DMS79 treated with DMSO at 0.1 percent for 48 hours (cell line): Measurements from ENCODE around the gene NRTN.

ENCODE experiments used
- DNase-seq: peaks from one replicate; lab custom pipeline; 2025; lab: John Stamatoyannopoulos, UW

The NRTN gene

DNA sequence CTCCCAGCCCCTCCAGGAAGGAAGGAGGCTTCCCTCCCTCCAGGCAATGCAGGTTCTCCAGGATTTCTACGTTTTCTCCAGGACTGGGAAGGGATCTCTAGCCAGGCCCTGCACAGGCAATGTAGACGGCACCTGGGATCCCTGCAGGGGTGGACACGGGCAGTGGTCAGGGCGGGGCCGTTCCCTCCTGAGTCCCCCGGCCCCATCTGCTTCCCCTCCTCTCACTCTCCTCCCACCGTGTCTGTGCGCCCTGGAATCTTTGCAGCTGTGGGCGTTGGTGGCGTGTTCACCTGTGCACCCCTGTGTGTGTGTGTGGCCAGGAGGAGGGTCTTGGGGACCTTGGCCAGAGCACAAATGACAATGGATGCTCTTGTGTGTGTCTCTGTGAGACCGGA is 10.0 kb downstream of the NRTN start:
- DNase-seq = no peak

DNA sequence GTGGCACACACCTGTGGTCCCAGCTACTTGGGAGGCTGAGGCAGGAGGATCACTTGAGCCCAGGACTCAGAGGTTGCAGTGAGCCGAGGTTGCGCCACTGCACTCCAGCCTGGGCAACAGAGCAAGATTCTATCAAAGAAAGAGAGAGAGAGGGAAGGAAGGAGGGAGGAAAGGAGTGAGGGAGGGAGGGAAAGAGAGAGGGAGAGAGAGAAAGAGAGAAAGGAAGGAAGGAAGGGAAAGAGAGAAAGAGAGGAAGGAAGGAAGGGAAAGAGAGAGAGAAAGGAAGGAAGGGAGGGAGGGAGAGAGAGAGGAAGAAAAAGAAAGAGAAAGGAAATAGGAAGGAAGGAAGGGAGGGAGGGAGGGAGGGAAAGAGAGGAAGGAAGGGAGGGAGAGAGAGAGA is 12.4 kb downstream of the NRTN start:
- DNase-seq = no peak

DNA sequence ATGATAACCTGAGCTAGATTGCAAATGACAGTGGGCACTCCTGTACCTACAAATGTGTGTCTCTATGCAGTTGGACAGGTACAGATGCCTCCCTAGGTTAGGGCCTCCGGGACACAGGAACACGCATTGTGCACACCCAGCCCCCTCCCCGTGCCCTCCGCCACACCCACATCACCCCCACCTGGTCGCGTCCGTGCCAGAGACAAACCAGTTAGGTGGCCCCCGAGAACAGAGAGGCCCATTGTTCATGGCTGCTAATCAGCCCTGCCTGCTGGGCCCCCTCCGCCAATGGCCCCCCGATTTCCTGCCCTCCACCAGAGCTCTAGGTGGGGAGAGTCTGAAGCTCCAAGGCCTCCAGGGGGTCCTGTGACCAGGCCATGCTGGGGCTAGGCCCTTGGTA is 13.7 kb downstream of the NRTN start:
- no peak for DNase-seq

DNA sequence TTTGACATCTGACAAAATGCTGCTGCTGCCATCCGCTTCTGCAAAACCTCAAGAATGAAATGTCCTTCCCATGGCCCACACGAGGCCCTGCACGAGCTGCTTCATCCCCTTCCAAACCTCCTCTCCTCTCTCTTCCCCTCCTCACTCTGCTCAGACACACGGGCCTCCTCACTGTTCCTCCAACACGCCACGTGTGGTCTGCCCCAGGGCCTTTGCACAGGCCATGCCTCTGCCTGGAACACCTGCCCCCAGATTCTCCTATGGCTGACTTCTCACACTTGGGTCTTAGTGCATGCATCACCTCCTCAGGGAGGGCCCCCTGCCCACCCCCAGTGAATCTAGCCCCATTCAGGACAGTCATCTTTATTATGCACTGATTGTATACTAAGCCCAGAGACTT is 15.9 kb downstream of the NRTN start:
- DNase-seq = no peak

DNA sequence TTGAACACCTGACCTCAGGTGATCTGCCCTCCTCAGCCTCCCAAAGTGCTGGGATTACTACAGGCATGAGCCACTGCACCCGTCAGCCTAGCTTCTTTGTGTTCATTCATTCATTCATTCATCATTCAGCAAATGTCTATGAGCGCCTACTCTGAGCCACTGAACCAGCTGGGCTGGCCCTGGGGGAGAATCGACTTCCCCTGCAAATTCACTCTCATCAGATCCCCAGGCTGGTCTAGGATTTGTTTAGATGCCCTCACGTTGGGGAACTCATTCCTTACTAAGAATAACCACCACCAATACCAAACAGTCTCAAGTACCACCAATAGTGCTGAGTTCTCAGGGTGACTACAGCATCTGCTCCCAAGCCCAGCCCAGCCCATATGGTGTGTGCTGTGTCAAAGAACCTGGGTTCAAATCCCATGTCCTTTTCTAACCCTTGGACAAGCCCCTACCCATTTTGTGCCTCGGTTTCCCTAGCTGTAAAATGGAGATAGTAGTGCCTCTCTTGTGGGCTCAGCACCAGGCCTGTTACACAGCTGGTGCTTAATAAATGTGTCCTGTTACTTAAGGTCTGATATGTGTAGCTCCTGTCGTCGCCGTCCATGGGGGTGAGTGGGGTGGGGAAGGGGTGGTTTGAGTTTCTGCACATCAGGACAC is 16.8 kb downstream of the NRTN start:
- DNase-seq = no peak

DNA sequence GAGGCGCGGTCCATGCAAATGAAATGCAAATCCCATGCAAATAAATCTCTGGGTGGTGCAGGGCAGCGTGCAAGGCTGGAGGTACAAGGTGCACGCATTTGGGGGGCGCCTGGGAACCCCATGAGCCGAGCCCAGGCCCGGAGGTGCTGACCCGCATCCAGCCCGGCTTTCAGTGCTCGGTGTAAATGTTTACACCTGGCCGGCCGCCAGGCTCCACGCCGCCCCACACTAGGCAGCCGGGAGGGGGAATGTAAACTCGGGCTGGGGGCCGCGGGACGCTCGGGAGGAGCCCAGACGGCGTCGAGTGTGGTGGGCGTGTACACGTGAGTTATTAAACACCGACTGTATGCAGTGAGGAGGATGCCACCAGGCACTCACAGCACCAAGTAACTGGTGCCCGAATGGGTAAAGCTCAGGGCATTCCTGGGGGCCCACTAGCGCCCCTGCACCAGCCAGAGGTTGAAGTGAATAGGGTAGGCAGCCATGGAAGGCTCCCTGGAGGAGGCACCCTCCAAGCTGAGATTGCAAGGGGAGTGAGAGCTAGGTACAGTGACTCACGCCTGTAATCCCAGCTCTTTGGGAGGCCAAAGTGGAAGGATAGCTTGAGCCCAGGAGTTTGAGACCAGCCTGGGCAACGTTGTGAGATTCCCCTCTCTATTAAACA is 17.4 kb downstream of the NRTN start:
- DNase-seq = no peak

DNA sequence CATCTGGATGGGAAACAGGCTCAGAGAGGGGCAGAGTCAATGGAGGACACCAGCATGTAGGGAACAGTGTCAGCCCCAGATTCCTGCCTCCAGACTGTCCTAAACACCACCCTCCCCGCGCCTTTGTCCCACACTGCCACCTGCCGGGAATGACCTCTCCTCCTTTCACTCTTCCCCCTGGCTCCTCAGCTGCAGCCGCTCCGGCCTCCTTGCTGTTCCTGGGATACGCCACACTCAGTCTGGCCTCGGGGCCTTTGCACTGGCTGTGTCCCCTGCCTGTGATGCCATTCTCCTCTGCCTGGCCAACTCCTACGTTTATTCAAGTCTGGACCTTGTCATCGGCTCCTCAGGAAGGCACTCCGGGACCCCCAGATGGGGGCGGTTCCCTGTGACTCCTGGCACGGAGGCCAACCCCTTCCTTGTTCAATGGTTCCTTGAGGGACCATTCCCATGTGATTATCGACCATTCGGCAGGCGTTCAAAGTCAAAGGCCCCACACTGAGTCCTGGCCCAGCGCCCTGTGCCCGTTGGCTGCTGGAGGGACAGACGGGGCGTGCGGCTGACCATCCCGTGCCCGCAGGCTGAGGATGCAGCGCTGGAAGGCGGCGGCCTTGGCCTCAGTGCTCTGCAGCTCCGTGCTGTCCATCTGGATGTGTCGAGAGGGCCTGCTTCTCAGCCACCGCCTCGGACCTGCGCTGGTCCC is 18.9 kb downstream of the NRTN start:
- DNase-seq = no peak

DNA sequence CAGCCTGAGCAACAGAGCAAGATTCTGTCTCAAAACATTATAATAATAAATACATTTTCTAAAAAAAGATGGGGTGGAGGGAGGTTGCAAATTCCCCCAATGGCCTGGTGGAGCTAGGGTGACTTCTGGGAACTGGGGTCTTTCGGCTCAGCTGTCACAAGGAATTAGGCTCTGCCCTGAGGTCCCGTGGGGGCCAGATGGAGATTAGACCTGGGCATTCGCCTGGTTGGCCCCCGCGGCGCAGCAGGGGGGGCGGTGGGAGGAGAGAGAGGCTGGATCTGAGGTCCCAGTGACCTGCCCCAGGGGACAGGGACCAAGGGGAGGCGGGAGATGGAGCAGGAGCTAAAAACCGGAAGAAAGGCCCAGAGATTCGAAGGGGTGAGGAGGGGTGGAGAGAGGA is 19.9 kb downstream of the NRTN start:
- no peak for DNase-seq

DNA sequence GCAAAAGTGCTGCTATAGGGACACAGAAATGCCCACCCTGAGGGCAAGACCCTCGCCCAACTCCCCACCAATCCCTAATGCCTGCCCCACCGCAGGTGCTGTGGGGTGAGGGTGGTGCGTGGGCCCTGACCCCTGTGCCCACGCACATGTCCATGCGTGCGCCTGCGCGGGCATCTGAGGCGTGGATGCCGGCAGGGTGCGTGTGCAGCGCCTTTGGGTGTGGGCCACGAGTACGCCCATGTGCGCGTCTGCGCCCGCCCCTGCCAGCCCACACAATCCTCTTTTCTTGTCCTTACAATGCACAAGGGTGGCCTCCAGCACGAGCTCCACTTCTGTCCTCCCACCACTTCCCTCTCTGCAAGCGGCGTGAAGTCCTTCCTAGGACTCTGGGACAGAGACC is 20.3 kb downstream of the NRTN start:
- DNase-seq = no peak

DNA sequence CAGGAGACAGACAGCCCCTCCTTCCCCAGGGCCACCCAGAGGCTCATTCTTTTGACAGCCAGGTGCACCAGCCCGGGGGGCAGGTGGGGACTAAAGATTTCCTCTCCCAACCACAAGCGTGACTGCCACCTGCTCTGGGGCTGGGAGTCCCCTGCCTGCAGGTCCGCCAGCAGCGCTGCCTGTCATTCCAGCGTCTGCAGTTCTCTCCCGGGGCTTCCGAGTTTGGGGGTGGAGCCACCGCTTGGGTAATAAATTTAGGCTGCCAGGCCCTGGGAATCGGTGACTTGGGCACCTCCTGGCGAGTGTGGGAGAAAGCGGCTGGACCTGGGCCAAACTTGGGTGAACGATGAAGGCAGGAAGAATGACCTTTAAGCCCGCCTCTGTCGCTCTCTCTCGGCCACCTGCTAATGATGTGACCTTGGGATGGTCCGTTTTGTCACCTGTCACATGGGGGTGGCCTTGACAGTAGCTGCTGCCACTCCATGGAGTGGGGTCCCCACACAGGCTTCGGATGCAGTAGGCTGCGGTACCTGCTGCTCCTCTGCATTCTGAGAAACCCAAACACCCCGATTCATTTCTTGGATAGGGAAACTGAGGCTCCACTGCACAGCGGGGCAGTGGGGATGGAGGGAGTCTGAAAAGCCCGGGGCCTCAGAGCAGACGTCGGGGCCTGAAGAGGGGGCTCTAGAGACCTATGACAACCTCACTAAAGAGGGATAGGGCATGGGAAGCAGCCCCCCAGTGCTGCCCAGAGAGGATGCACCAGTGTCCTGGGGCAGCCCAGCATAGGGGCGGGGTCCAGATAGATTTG is 21.9 kb downstream of the NRTN start:
- peak; percentile 82 for DNase-seq

DNA sequence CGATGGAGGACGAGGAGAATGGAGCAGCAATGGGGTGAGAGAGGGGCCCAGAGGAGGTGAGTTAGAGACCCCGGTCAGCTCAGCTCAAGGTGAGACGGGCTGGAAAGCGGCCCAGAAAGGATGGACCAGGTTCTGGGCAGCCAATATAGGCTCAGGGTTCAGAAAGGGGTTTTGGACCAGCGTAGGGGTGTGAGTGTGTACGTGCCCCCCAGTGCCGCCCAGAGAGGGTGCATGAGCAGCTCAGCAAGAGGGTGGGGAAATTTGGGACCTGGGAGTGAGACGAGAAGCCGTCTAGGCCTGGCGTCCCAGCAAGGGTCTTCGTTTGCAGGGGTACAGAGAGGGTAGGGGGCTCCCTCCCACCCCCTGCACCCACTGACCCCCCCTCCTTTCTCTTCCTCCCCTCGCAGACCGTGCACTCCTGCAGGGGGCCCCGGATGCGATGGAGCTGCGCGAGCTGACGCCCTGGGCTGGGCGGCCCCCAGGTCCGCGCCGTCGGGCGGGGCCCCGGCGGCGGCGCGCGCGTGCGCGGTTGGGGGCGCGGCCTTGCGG is 22.5 kb downstream of the NRTN start:
- DNase-seq = no peak

DNA sequence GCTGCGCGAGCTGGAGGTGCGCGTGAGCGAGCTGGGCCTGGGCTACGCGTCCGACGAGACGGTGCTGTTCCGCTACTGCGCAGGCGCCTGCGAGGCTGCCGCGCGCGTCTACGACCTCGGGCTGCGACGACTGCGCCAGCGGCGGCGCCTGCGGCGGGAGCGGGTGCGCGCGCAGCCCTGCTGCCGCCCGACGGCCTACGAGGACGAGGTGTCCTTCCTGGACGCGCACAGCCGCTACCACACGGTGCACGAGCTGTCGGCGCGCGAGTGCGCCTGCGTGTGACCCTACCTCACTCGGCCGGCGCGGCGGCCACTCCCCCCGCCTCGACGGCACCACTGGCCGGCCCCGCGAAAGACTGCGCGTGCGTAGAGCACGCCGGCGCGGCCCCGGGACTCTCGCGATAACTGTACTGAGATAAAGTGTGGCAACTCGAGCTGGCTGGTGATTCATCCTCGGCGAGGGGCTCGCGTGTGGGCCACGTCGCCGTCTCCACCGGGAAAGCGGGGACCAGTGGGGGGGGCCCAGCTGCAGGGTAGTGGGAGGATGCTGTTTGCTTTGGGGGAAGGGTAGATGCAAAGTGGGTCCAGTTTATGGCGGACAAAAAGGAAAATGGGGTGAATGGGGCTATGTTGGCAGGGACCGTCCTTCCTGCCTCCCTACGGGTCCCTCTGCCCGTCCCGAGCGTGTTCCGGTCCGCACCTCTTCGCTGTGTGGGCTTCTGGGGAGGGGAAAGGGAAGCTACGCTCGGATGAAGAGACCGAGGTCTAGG is 23.2 kb downstream of the NRTN start:
- DNase-seq = peak; percentile 93

DNA sequence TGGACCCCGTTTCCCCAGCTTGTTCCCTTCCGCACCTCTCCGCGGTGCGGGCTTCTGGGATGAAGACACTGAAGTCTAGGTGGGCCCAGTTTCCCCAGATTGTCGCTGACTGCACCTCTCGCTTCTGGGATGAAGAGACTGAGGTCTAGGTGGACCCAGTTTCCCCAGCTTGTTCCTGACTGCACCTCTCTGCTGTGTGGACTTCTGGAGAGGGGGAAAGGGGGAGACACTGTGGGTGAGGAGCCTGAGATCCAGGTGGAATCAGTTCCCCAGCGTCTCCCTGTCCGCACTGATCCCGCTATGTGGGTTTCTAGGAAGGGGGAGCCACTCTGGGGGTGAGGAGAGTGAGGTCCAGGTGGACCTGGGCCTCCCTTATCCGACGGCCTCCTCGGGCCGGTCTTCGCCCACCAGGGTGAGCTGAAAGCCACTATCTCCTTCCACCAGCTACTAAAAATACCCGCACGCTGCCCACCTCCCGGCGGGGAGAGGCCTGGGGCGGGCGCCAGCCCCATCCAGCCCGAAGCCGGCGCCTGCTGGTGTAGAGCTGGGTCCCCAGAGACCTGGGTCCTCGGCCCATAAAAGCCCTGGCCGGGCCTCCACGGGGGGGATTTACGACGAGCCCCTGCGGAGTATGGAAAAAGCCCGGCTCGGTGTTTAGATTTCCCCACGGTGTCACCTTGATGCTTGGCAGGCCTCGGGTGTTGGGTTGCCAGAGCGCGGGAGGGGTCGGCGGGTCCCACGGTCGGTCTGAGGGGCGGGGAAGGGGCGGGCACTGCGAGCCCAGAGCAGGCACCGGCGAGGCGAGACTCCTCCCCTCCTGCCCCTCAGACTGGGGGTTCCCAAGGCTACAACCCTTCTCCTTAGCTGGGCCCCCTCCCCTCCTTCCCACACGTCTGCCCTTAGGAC is 24.0 kb downstream of the NRTN start:
- peak; percentile 64 for DNase-seq

DNA sequence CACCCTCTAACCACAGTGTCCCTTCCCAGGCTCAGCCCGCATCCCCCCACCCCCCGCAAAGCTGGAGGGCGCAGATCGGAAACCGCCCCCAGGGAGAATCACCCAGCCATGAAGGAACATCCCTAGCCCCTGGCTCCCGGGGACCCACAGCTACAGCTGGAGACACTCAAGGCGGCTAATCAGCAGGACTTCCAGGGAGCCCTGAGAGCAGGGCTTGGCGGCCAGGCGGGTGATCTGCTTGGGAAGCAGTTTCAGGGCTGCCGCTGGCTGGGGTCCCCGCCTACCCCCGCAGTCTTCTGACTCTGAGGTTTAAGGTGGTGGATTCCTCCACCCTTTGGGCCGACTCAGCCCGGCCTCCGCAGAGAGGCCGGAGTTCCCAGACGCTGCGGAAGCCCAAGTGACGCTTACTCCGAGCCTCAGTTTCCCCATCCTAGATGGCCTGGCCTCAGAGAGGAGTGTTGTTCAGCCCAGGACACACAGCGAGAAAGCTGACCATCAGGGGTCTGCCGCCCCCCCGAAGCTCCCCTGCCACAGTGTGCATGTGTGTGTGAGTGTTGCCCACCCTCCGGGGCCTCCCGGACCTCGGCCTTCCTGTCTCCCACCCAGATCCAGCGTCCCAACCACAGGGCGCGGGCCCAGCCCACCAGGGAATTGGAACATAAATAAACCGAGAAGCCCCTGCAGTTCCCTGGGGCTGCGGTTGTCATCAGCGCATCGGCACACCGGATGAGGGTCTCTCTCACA is 24.9 kb downstream of the NRTN start:
- DNase-seq = no peak

DNA sequence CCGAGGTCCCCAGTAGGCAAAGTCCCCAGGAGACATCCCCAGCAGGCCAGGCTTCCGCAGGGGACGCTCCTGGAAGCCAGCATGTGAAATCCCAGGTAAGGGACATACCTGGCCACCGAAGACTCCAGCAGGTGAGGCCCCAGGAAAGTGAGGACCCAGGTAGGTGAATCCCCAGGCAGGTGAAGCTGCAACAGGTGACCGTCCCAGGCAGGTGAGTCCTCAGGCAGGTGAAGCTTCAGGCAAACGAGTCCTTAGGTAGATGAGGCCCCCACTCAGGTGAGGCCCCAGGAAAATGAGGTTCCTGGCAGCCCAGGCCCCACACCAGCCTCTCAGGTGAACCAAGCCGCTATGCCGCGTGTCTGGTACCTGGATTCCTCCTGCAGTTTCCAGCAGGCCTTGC is 26.3 kb downstream of the NRTN start:
- DNase-seq = no peak

DNA sequence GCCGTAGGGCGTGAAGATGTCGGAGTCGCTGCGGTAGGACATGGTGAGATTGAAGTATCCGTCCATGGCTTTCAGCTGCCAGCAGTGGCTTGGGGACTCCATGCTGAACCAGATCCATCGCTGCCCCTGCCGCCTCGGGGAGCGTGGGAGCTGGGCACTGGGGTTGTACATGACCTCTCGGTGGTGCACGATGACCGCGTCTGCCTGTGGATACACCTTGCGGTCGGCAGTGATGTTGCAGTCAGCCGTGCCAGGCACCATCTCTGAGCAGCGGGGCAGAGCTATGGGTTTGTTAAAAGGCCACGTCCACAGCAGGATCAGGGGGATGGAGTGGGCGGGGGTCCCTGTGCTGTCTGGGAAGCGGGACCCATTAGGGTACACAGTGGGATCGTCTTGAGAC is 27.2 kb downstream of the NRTN start:
- no peak for DNase-seq

DNA sequence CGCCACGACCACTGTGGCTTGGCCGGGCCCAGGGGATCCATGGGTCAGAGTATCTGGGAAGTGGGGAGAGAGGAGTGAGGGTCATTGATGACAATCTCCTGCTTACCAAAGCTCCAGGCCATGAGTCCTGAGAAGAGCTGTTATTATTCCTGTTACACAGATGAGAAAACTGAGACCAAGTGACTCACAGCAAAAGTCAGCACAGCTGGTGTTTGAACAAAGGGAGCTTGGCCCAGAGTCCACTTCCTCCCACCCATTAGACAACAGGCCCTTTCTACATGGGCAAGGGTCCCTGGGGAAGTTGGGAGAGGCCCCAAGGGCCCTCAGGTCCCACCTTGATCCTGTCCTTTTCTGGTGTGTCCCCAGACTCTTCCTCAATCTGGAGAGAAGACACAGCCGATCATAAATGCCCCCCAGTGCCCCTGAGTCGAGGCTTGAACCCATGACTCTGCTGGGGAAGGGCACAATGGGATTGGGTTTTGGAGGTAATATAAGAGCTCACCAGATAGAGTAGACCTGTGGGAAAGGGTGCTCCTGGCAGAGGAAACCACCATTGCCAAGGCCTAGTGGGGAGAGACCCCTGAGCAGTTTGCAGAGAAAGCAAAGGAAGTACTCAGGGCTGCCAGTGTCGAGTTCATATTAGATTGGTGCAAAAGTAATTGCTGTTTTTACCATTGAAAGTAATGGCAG is 27.8 kb downstream of the NRTN start:
- DNase-seq = no peak

DNA sequence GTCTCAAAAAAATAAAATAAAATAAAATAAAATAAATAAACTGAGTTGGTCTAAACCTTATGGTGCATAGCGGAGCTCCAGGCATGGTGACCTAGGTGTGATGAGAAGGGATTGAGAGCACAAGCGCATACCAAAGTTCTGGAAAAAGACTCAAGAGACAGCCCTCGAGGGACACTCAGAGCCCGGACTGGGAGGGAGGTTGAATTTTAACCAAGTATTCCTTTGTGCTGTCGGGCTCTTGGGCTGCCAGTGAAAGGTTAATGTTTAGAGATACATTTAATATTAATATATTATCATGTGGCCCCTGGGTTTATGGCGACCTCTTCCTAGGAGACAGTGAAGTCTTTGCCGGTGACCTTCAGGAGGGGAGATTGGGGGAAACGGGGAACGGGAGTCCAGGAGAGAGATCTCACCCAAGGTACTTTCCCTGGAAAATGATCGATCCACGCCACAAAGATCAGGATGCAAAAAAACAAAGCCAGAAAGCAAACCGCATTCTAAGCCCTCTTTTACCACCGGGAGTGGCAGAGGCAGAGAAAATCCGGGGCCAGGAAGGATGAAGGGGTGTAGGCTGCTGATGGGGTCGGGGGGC is 33.0 kb downstream of the NRTN start:
- no peak for DNase-seq
